Chondrocyte (in vitro differentiated cells): ENCODE results near the gene CD22. TPM values are rescaled to one million over a fixed set of nuclear protein-coding genes. Genes with fewer than 3 reads are reported as not detected.

Experiments used
- DNase-seq: peaks from one replicate; pipeline ENCODE4 v3.0.0; 2021; ENCODE audit warnings: mixed read lengths, low spot score
- H3K27ac Mint-ChIP-seq: one replicate; pipeline ENCODE4 v1.8.0; 2021; ENCODE audit warnings: mild to moderate bottlenecking, moderate library complexity, mixed read lengths; ENCODE audit not compliant: unreplicated experiment
- H3K27me3 Mint-ChIP-seq: 2 replicates; pipeline ENCODE4 v1.8.0; 2021; ENCODE audit warnings: low read depth, mixed read lengths
- H3K36me3 Mint-ChIP-seq: 2 replicates; pipeline ENCODE4 v1.8.0; 2021; ENCODE audit warnings: low read depth, mixed read lengths
- H3K4me1 Mint-ChIP-seq: 2 replicates; pipeline ENCODE4 v1.8.0; 2021; ENCODE audit warnings: low read depth, mild to moderate bottlenecking, mixed read lengths
- H3K4me3 Mint-ChIP-seq: one replicate; pipeline ENCODE4 v1.8.0; 2021; ENCODE audit warnings: mild to moderate bottlenecking, moderate library complexity, mixed read lengths; ENCODE audit not compliant: unreplicated experiment
- H3K9me3 Mint-ChIP-seq: 2 replicates; pipeline ENCODE4 v1.8.0; 2021; ENCODE audit warnings: low read depth, mixed read lengths
- total RNA-seq: library from RNA; stranded (reverse); gene quantifications from 3 replicates; pipeline ENCODE4 v1.2.1, GENCODE V29; 2021
- TF ChIP-seq, protein P1 (sequence below): fragments of 200-600 bp; sonication (generic); IDR thresholded peaks from 2 replicates; pipeline ENCODE4 v1.5.0; 2021; ENCODE audit warnings: antibody characterized with exemption, mild to moderate bottlenecking, moderate library complexity

Gene CD22
- total RNA-seq, 1 donor from 2014 or later, result not detected

DNA sequence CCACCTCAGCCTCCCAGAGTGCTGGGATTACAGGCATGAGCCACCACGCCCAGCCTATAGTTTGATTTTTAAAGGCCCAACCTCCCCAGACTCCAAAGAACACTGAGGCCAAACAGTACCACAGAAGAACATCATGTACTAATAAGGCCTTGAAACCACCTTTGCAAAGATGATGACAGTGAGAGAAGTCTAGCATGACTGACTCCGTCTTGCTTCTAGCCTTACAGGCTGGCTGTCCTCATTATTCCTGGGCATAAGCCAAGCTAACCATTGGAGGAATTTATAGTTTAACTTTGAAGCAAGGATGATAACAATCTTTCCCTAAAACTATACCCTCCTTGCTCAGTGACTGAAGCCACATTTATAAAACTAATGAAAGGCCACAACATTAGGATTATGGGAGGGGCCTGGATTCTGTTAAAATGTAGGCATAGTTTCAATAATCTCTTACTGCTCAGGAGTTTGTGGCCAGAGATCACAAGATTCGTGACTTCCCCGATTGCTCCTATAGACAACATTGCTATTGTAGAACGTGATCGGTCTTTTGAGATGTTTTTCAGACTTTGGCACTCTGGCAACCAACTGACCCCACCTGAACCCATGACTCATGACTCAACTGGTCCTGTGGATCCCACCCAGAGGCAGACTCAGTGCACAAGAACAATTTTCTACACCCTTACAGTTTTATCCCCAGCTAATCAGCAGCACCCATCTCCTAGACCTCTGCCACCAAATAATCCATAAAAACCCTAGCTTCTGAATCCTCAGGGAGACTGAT is 59.5 kb downstream of the CD22 start:
- peaks cover 6% of the 10 kb centered on the region for H3K27me3 Mint-ChIP-seq
- H3K4me3 Mint-ChIP-seq, result no peak overlapping the region
- H3K27ac Mint-ChIP-seq, result no peak overlapping the region
- H3K4me1 Mint-ChIP-seq, result no peaks in the 10 kb centered on the region
- TF ChIP-seq, protein P1, sequence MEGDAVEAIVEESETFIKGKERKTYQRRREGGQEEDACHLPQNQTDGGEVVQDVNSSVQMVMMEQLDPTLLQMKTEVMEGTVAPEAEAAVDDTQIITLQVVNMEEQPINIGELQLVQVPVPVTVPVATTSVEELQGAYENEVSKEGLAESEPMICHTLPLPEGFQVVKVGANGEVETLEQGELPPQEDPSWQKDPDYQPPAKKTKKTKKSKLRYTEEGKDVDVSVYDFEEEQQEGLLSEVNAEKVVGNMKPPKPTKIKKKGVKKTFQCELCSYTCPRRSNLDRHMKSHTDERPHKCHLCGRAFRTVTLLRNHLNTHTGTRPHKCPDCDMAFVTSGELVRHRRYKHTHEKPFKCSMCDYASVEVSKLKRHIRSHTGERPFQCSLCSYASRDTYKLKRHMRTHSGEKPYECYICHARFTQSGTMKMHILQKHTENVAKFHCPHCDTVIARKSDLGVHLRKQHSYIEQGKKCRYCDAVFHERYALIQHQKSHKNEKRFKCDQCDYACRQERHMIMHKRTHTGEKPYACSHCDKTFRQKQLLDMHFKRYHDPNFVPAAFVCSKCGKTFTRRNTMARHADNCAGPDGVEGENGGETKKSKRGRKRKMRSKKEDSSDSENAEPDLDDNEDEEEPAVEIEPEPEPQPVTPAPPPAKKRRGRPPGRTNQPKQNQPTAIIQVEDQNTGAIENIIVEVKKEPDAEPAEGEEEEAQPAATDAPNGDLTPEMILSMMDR, result no peak
- peaks cover 9% of the 10 kb centered on the region for H3K9me3 Mint-ChIP-seq
- no peaks in the 10 kb centered on the region for H3K36me3 Mint-ChIP-seq
- DNase-seq, result no peak

DNA sequence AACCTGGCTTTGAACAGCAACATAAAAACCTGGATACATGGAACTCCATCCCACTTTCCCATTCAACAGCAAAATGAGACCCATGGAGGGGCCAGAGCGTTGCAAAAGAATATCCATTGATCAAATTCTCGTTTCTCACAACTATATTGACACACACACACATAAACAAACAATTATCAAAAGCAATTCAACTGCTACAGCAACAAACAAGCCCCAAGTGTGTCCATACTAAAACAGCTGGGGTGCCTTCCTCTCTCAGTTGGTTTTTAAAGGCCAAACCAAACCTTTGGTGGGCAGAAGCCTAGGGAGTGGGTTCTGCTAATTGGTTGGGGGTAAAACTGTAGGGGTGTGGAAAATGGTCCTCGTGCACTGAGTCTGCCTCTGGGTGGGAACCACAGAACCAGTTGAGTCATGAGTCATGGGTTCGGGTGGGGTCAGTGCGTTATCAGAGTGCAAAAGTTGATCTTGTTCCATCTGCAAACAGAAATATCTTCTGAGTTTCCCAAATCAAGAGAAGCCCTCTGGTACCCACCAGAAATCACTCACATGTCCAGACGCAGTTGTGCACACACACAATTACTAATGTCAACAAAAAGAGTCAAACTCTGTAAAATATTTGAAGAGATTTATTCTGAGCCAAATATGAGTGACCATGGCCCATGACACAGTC is 60.3 kb downstream of the CD22 start:
- H3K4me3 Mint-ChIP-seq, result no peak overlapping the region
- no peak overlapping the region for H3K27ac Mint-ChIP-seq
- DNase-seq, result no peak
- H3K9me3 Mint-ChIP-seq, result peaks cover 9% of the 10 kb centered on the region
- H3K4me1 Mint-ChIP-seq, result no peaks in the 10 kb centered on the region
- peaks cover 6% of the 10 kb centered on the region for H3K27me3 Mint-ChIP-seq
- no peaks in the 10 kb centered on the region for H3K36me3 Mint-ChIP-seq
- TF ChIP-seq, protein P1, result no peak

DNA sequence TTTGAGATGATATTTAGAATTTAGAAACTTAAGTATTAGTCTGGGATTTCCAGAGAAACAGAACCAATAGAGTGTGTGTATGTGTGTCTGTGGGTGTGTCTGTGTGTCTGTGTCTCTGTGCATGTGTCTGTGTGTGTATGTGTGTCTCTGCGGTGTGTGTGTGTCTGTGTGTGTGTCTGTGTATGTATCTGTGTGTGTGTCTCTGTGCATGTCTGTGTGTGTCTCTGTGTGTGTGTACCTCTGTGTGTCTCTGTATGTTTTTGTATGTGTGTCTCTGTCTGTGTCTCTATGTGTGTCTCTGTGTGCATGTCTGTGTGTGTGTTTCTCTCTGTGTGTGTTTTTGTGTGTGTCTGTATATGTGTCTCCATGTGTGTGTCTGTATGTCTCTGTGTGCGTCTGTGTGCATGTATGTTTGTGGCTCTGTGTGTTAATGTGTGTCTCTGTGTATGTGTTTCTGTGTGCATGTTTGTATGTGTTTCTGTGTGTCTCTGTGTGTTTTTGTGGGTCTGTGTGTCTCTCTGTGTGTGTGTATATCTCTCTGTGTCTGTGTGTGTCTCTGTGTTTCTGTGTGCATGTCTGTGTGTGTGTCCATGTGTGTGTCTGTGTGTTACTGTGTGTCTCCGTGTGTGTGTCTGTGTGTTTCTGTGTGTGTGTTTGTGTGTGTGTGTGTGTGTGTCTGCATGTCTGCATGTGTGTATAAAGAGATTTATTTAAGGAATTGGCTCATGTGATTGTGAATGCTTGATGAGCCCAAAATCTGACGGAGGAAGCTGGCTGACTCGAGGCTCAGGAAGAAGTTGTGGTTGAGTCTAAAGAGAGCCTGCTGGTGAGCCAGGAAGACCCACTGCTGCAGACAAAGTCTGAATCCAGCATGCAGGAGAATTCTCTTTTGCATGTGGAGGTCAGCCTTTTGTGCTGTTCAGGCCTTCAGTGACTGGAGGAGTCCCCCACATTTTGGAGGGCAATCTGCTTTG is 64.0 kb downstream of the CD22 start:
- no peak for DNase-seq
- peaks cover 6% of the 10 kb centered on the region for H3K27me3 Mint-ChIP-seq
- H3K27ac Mint-ChIP-seq, result no peak overlapping the region
- TF ChIP-seq, protein P1, result no peak
- H3K9me3 Mint-ChIP-seq, result no peaks in the 10 kb centered on the region
- H3K4me3 Mint-ChIP-seq, result no peak overlapping the region
- no peaks in the 10 kb centered on the region for H3K36me3 Mint-ChIP-seq
- no peaks in the 10 kb centered on the region for H3K4me1 Mint-ChIP-seq

DNA sequence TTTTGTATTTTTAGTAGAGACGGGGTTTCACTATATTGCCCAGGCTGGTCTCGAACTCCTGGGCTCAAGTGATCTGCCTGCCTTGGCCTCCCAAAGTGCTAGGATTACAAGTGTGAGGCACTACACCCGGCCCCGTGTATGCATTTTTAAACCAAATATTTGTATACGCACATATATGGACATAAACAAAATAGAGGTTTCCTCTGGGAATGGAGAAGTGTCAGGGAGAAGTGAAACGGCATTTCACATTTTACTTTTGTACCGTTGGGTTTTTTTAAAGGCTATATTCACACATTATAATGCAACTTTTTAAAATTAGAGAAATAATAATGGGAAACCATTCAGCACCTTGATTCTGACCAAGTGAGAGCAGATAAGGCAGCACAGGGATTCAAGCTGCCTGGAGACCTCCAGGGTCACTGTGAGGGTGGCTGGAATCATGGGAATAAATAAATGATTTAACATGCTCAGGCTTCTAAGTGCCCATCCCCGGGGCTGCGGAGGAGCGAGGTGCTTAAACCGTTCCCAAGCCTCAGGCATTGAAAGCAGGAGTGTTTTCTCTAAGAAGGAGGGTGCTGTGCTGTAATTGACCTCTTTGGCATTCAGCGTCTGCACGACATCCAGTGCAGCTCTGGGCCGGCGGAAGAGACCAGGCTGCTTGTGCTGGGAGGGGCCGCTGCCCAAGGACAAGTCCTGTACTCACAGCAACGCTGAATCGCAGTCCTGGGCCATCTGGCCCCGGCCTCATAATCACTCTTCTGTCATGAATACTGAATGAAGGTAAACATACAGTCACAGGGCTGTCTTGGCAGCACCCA is 66.6 kb downstream of the CD22 start:
- Mint-ChIP-seq H3K4me1 (no peaks in the 10 kb centered on the region), H3K9me3 (no peaks in the 10 kb centered on the region), H3K36me3 (no peaks in the 10 kb centered on the region), H3K27ac (no peak overlapping the region), H3K4me3 (no peak overlapping the region), H3K27me3 (peaks cover 7% of the 10 kb centered on the region)
- TF ChIP-seq, protein P1, result no peak
- DNase-seq, result no peak
